ENCODE results near the gene SLC28A1. TPM values are rescaled to one million over a fixed set of nuclear protein-coding genes. Genes with fewer than 3 reads are reported as not detected.
"Not testable (repeated sequence)": the region's sequence is repeated elsewhere in the genome, so short reads cannot be mapped to it uniquely, and the experiment has no call there.

Gene SLC28A1
- total RNA-seq, 1 donor from 2014 or later: not detected

DNA sequence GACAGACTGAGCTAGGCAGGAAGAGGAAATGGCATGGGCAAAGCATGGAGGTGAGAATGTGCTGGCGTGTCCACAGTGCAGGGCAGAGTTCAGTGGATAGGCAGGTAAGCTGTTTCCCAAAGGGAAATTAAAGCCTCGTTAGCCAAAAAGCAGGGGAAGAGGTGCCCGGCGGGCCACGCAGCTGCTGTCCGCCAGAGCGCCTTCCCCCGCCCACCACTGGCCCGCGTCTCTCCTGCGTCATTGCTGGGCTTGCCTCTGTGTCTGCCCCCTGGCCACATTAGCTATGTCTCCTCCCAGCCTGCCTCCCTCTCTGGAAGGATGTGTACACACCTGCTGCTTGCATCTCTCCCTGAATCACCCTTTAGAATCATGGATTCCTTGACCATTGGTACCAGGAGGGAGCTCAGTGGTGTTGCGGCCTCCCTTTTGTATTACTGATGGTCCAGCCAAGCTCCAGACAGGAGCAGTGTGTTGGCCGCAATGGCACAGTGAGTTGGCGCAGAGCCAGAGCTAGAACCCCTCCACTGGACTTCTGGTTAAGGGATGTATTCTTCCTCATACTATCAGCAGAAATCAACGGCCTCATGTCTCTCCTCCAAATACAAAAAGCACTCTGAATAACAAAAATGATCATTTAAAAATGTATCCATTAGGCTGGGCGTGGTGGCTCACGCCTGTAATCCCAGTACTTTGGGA is 26.6 kb downstream of the SLC28A1 start:
- ATAC-seq: no peak

- ATAC-seq: peak; percentile 62
Measured at GRCh38 chr15:84911879-84912660, 27.6 kb downstream of the SLC28A1 start.

DNA sequence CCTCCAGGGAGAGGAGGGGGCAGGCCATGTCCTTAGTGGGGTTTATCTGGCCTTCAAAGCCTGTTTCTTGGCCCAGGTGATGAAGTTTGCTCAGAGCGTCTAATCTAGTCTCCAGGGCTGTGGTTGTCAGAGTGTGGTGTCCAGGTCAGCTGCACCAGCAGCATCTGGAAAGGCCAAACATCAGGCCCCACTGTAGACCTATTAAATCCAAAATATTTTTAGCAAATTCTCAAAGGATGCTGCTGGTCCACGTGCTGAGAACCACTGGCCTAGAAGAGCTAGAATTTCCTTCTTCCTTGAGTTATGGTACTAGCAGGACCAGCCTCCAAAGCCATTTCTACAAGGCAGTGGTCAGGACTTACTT is 28.9 kb downstream of the SLC28A1 start:
- no peak for ATAC-seq

DNA sequence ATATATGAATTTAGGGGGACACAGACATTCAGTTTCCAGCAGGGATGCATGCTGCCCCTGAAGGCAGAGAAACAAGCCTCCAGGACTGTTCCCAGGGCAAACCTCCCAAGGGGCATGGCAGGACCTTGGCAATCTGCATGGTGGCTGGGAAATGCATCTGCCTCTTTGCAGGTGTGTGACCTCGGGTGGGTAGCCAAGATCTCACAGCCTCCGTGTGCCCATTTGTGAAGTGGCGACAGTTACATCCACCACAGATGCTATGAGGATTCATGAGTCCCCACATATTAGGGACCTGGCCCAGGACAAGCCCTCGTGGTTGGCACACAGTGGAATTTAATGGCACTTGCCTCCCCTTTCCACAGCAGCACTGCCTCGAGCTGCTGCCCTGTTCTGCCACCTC is 29.9 kb downstream of the SLC28A1 start:
- ATAC-seq: no peak

GRCh38 chr15:84914909-84915605 is 30.6 kb downstream of the SLC28A1 start:
- ATAC-seq: peak; percentile 93

- no peak for ATAC-seq
Measured at GRCh38 chr15:84915606-84915958, 31.1 kb downstream of the SLC28A1 start.

- ATAC-seq: no peak
Measured at GRCh38 chr15:84917452-84917851, 33.0 kb downstream of the SLC28A1 start.

- ATAC-seq: no peak
Measured at GRCh38 chr15:84919106-84919667, 34.7 kb downstream of the SLC28A1 start.

DNA sequence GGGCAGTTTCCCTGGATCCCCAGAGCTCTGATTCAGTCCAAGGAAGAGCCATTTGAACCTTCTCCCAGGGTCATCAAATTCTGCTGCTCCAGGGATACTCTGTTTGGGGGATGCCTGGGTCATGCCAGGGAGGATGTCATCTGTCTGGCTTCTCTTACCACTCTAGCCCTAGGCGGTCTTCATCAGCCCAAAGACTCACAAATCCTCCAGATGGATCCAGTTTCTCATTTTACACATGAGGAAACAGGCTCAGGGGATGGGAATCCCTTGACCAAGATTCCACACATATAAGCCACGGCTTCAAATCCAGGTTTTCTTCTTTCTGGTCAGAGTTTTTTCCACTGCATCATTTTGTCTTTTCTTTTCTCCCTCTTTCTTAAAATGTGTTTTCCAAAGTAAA is 36.7 kb downstream of the SLC28A1 start:
- ATAC-seq: no peak

- ATAC-seq: no peak
Measured at GRCh38 chr15:84922530-84922929, 38.1 kb downstream of the SLC28A1 start.

- ATAC-seq: no peak
Measured at GRCh38 chr15:84924077-84924731, 39.7 kb downstream of the SLC28A1 start.

- not testable (repeated sequence) for ATAC-seq
Measured at GRCh38 chr15:84924821-84925569, 40.5 kb downstream of the SLC28A1 start.

GRCh38 chr15:84925906-84926305 is 41.4 kb downstream of the SLC28A1 start:
- no peak for ATAC-seq

DNA sequence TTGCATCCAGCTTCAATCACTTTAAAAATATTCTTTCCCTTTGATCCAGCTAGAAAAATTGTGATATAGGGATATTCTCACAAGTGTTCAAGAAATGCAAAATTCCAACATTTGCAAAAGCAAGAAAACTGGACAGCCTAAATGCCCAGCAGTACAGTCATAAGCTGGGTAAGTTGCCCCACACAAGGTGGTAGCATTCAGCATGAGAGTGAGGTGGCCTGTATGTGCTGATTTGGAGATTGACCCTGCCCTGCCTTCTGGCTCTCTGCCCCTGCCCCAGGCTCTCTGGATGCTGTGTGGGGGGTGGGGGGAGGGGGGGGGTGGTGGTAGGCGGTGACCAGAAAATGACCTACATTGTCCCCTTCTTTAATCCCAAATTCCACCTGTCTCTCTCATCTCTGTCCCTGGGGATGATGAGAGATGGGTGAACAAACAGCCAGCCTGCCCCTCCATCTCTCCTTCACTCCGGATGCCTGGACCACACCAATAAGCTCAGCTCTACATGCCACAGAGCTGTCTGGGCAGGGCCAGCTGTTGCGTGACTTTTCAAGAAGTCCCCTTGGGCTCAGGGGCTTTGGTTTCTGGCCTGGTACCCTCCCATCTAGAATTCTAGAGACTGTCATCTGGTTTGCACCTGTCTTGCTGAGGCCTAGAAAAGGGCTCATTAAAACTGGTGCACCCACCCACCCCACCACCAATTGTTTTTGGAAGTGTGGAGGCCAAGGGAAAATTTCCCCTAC is 42.2 kb downstream of the SLC28A1 start:
- no peak for ATAC-seq

- ATAC-seq: no peak
Measured at GRCh38 chr15:84928843-84929168, 44.3 kb downstream of the SLC28A1 start.

GRCh38 chr15:84929795-84930603 is 45.5 kb downstream of the SLC28A1 start:
- peak; percentile 92 for ATAC-seq

DNA sequence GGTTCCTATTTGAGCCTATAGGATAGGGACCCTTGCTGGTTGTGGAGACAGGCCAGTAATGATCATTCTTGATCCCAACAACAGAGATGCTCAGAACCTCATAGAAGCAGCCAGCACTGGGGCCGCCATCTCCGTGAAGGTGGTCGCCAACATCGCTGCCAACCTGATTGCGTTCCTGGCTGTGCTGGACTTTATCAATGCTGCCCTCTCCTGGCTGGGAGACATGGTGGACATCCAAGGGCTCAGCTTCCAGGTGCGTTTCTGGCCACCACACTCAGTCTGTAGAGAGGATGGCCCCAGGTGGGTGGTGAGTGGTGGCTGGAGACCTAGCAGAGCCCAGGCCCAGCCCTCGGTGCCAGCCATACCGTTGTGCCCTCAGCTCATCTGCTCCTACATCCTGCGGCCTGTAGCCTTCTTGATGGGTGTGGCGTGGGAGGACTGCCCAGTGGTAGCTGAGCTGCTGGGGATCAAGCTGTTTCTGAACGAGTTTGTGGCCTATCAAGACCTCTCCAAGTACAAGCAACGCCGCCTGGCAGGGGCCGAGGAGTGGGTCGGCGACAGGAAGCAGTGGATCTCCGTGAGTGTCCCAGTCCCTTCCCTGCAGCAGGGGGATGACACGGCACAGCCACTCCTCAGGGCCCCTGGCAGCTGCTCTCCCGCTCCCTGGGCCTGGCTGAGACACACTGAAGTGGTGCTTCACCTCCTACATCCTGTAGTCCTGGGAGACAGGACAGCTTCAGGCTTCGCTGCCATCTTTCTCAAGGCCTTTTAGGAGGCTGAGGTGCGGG is 50.7 kb downstream of the SLC28A1 start:
- ATAC-seq: no peak

DNA sequence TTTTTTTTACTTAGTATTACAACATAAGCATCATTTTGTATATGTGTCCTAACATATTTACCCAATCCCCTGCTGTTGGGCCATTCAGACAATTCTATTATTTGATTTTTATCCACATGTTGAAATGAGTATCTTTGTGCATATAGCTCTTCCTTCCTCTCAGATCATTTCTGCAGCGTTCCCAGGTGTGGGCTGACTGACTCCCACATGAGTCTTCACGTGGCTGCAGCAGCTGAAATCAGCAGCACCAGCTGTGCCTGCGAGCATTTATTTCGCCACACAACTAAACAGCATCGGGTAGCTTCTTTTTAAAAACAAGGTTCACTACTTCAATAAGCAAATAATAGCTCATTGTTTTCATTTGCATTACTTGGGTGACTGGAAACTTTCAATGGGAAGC is 52.7 kb downstream of the SLC28A1 start:
- no peak for ATAC-seq

GRCh38 chr15:84938726-84939125 is 54.3 kb downstream of the SLC28A1 start:
- no peak for ATAC-seq

GRCh38 chr15:84940399-84940798 is 55.9 kb downstream of the SLC28A1 start:
- no peak for ATAC-seq
